Stomach (tissue), 4 donors: ENCODE results near the gene SLC37A1.

Experiments
- EP300 ChIP-seq: sonication (generic); formaldehyde crosslinking; IDR thresholded peaks from one replicate; pipeline ENCODE4 v1.6.1; 2017; ENCODE audit warnings: antibody characterized with exemption
- POLR2AphosphoS5 ChIP-seq, 3 donors: sonication (generic); formaldehyde crosslinking; IDR thresholded peaks; one replicate each; pipeline ENCODE4 v1.6.1; 2016; ENCODE audit warnings: antibody characterized with exemption in 3 of 3
- TF ChIP-seq, protein P1 (sequence below), 7 experiments: fragments of 450-650 bp in 4 of 7; fragments of 200-600 bp in 3 of 7; sonication (generic) in 3 of 7; IDR thresholded peaks; one replicate each; pipeline ENCODE4 v1.5.1; 2016 to 2019; ENCODE audit warnings: antibody characterized with exemption in 7 of 7, control low read depth in 2 of 7, mild to moderate bottlenecking in 1 of 7

- TF ChIP-seq, protein P1, sequence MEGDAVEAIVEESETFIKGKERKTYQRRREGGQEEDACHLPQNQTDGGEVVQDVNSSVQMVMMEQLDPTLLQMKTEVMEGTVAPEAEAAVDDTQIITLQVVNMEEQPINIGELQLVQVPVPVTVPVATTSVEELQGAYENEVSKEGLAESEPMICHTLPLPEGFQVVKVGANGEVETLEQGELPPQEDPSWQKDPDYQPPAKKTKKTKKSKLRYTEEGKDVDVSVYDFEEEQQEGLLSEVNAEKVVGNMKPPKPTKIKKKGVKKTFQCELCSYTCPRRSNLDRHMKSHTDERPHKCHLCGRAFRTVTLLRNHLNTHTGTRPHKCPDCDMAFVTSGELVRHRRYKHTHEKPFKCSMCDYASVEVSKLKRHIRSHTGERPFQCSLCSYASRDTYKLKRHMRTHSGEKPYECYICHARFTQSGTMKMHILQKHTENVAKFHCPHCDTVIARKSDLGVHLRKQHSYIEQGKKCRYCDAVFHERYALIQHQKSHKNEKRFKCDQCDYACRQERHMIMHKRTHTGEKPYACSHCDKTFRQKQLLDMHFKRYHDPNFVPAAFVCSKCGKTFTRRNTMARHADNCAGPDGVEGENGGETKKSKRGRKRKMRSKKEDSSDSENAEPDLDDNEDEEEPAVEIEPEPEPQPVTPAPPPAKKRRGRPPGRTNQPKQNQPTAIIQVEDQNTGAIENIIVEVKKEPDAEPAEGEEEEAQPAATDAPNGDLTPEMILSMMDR (IDR thresholded peaks at IDR 0.05) = no peak
- peak in 1 of 3 donors; percentile 4 for TF ChIP-seq POLR2AphosphoS5 (IDR thresholded peaks at IDR 0.05)
- no peak for TF ChIP-seq EP300
These were observed 48.4 kb downstream of the SLC37A1 start for GRCh38 chr21:42561762-42562650.
